ENCODE measurements around the gene KICS2. TPM values are rescaled to one million over a fixed set of nuclear protein-coding genes. Genes with fewer than 3 reads are reported as not detected.
A peak's percentile ranks its signal among the peaks of the same experiment; 100 is the strongest.

KICS2 gene
- total RNA-seq, 2 donors from 2014 or later, result 6.8 to 18.2 TPM

GRCh38 chr12:64232196-64232595, 10.1 kb upstream of the KICS2 start:
- intact Hi-C loops (cut with DNase I), result no loop called here
- Histone ChIP-seq H3K4me1 (replicated peaks) (no peaks in the 10 kb centered on the region), H3K27me3 (replicated peaks; ENCODE audit: insufficient read depth) (no peaks in the 10 kb centered on the region), H3K27ac (no peak overlapping the region), H3K4me3 (no peak overlapping the region), H3K36me3 (no peaks in the 10 kb centered on the region), H3K9me3 (no peaks in the 10 kb centered on the region)
- no peak for DNase-seq (ENCODE audit: low spot score)
- 47% methylated on average over 1 of the region's 1 CpG for WGBS
- no peak for TF ChIP-seq POLR2A (IDR thresholded peaks at IDR 0.05)

GRCh38 chr12:64229796-64230195, 7.7 kb upstream of the KICS2 start:
- Histone ChIP-seq H3K4me3 (no peak overlapping the region), H3K4me1 (replicated peaks) (no peaks in the 10 kb centered on the region), H3K9me3 (no peaks in the 10 kb centered on the region), H3K36me3 (no peaks in the 10 kb centered on the region), H3K27ac (no peak overlapping the region), H3K27me3 (replicated peaks; ENCODE audit: insufficient read depth) (no peaks in the 10 kb centered on the region)
- intact Hi-C loops (cut with DNase I), result no loop called here
- WGBS, result 77% methylated on average over 5 of the region's 5 CpGs
- no peak for DNase-seq (ENCODE audit: low spot score)
- TF ChIP-seq POLR2A (IDR thresholded peaks at IDR 0.05) (no peak), POLR2AphosphoS5 (IDR thresholded peaks at IDR 0.05) (no peak), CTCF (IDR thresholded peaks at IDR 0.05) (no peak)

GRCh38 chr12:64229240-64229639, 7.1 kb upstream of the KICS2 start:
- Histone ChIP-seq H3K27ac (no peak overlapping the region), H3K4me3 (no peak overlapping the region), H3K4me1 (replicated peaks) (no peaks in the 10 kb centered on the region), H3K36me3 (no peaks in the 10 kb centered on the region), H3K27me3 (replicated peaks; ENCODE audit: insufficient read depth) (no peaks in the 10 kb centered on the region), H3K9me3 (no peaks in the 10 kb centered on the region)
- DNase-seq (ENCODE audit: low spot score), result no peak
- TF ChIP-seq CTCF (IDR thresholded peaks at IDR 0.05) (no peak), POLR2A (IDR thresholded peaks at IDR 0.05) (no peak), POLR2AphosphoS5 (IDR thresholded peaks at IDR 0.05) (no peak)
- intact Hi-C loops (cut with DNase I), result no loop called here
- WGBS, result 68% methylated on average over 4 of the region's 4 CpGs

GRCh38 chr12:64225626-64226025, 3.5 kb upstream of the KICS2 start:
- no peaks in the 10 kb centered on the region for H3K9me3 ChIP-seq
- intact Hi-C loops (cut with DNase I), result no loop called here
- H3K27me3 ChIP-seq (replicated peaks; ENCODE audit: insufficient read depth), result no peaks in the 10 kb centered on the region
- TF ChIP-seq POLR2A (IDR thresholded peaks at IDR 0.05) (no peak), CTCF (IDR thresholded peaks at IDR 0.05) (no peak), POLR2AphosphoS5 (IDR thresholded peaks at IDR 0.05) (no peak)
- WGBS, result 24% methylated on average over 2 of the region's 2 CpGs
- no peak overlapping the region for H3K27ac ChIP-seq
- no peaks in the 10 kb centered on the region for H3K4me1 ChIP-seq (replicated peaks)
- no peak overlapping the region for H3K4me3 ChIP-seq
- no peaks in the 10 kb centered on the region for H3K36me3 ChIP-seq
- no peak for DNase-seq (ENCODE audit: low spot score)

- Histone ChIP-seq H3K4me3 (peak overlapping the region; percentile 75 to 87), H3K36me3 (no peaks in the 10 kb centered on the region), H3K4me1 (replicated peaks) (no peaks in the 10 kb centered on the region), H3K27me3 (replicated peaks; ENCODE audit: insufficient read depth) (no peaks in the 10 kb centered on the region), H3K9me3 (no peaks in the 10 kb centered on the region), H3K27ac (peak overlapping the region; percentile 83 to 87)
- intact Hi-C loops (cut with DNase I), result no loop called here
- DNase-seq (ENCODE audit: low spot score), result peak; percentile 78
- TF ChIP-seq CTCF (IDR thresholded peaks at IDR 0.05) (no peak), POLR2AphosphoS5 (IDR thresholded peaks at IDR 0.05) (no peak), POLR2A (IDR thresholded peaks at IDR 0.05) (no peak)
- WGBS, result under 1% methylated on average over 16 of the region's 16 CpGs
Observed at GRCh38 chr12:64221651-64222008, 466 bp downstream of the KICS2 start.
